Erythroblast (primary cell): ENCODE data around the gene NELL1.

Experiments
- DNase-seq, 2 experiments: peaks; one replicate each; lab custom pipeline; 2025; lab: John Stamatoyannopoulos, UW
- GATA1 ChIP-seq: IDR thresholded peaks from 2 replicates; pipeline ENCODE4 v1.6.1; 2011; ENCODE audit warnings: low read depth, mild to moderate bottlenecking, control low read depth, low read length, moderate library complexity
- POLR2A ChIP-seq: IDR thresholded peaks from 2 replicates; pipeline ENCODE4 v1.6.1; 2011; ENCODE audit warnings: mild to moderate bottlenecking, low read length

Gene NELL1

GRCh38 chr11:21541187-21541751 is 871.9 kb downstream of the NELL1 start:
- TF ChIP-seq GATA1 (no peak), POLR2A (no peak)
- DNase-seq: no peak

GRCh38 chr11:21543901-21544300 is 874.5 kb downstream of the NELL1 start:
- no peak for DNase-seq
- TF ChIP-seq POLR2A (no peak), GATA1 (no peak)

GRCh38 chr11:21545699-21546098 is 876.3 kb downstream of the NELL1 start:
- TF ChIP-seq POLR2A (no peak), GATA1 (no peak)
- no peak for DNase-seq

GRCh38 chr11:21546703-21547102 is 877.3 kb downstream of the NELL1 start:
- DNase-seq: no peak
- no peak for TF ChIP-seq POLR2A
- TF ChIP-seq GATA1: no peak

DNA sequence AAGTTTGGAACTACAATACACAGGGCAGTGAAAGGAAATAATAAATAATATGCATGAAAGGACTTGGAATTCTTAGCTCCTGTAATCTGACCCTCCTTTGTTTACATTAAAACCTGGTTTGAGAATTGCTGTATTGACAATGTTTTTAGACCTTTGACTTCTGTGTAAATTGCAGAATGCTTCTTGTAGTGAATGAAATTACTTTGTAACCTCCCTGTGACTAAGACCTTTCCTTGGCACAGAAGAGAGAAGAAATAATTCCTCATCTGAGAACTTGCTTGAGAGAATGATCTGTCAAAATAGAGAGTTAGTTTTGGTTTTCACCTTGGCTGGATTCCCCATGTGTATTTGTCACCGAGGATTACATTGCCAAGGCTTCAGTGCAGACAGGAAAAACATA is 883.5 kb downstream of the NELL1 start:
- no peak for DNase-seq
- TF ChIP-seq GATA1: no peak
- no peak for TF ChIP-seq POLR2A

GRCh38 chr11:21553795-21554194 is 884.4 kb downstream of the NELL1 start:
- no peak for TF ChIP-seq GATA1
- TF ChIP-seq POLR2A: no peak
- DNase-seq: no peak

- TF ChIP-seq GATA1: no peak
- no peak for TF ChIP-seq POLR2A
- DNase-seq: no peak
These were observed 884.9 kb downstream of the NELL1 start for GRCh38 chr11:21554284-21554683.

DNA sequence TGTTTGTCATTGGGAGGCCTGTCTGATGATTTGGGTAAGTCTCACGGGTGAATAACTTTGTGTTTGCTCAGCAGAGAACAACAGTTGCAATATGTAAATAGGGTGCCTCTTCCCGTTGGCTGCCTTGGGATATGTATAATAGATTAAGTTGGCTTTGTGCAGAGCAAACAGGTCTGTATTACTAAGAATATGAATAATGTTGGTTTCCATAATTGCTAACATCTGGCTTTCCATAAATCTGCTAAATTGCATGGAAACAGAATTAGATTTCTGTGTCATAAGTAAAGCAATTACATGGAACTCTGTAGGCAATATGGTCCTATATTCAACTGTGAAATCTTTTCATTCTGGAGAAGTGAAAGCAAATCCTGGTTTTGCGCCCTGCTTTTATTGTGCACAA is 887.5 kb downstream of the NELL1 start:
- no peak for DNase-seq
- TF ChIP-seq POLR2A: no peak
- TF ChIP-seq GATA1: no peak

DNA sequence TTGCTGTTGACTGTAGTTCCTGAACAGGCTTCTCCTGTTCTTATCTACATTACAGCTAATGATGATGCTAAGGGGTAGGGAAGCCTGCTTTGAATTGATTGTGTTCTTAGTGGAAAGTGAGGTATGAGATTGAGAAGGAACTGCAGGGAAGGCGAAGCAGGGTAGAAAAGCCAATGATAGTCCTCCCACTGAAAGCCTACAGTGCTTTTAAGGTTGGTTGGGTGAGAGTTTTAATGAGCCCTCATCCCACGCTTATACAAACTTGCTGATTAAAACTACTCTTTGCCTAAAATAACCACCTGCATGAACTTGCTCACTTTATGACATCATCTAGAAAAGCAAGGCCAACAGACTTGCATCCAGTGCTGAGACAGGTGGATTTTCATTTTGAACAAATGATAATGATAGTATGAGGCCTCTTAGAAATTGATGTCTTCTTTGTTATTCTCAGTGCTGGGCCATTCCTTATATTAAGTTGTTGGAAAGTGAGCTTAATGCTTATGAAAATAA is 891.1 kb downstream of the NELL1 start:
- no peak for DNase-seq
- TF ChIP-seq GATA1 (no peak), POLR2A (no peak)

DNA sequence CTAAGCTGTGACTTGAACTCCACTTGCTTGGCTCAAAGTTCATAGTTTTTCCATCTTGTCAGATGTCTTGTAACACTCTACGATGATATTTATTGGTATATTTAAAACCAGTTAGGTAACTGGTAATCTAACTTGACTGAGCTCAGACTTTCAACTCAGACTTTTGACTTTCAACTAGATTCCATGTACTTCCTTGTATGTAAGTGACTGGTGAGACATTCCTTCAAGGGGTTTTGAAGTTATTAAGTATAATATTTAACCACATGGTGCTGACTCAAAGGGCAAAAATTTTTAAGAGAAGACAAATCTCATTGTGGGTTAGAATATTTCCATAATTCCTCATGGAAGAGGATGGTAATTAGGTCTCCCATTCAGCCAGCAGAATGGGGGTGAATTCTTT is 892.2 kb downstream of the NELL1 start:
- TF ChIP-seq GATA1 (no peak), POLR2A (no peak)
- no peak for DNase-seq

DNA sequence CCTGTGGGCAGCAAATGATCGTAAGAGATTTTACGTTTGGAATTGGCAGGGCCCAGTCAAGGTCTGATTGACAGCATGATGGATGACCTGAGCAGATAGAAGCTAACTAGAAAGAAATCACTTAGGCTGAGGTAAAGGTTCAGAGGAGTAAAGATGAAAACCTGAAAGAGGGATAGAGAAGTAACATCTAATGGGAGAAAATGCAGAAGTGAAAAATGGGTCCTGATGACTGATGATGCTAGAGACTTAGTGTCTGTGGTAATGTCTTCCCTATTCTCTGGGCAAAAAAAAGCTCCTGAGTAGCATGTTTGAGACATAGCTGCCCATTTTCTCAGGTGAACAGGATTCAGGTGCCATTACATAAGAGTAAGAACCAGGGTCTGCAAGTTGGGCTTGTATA is 894.7 kb downstream of the NELL1 start:
- TF ChIP-seq GATA1: no peak
- no peak for TF ChIP-seq POLR2A

DNA sequence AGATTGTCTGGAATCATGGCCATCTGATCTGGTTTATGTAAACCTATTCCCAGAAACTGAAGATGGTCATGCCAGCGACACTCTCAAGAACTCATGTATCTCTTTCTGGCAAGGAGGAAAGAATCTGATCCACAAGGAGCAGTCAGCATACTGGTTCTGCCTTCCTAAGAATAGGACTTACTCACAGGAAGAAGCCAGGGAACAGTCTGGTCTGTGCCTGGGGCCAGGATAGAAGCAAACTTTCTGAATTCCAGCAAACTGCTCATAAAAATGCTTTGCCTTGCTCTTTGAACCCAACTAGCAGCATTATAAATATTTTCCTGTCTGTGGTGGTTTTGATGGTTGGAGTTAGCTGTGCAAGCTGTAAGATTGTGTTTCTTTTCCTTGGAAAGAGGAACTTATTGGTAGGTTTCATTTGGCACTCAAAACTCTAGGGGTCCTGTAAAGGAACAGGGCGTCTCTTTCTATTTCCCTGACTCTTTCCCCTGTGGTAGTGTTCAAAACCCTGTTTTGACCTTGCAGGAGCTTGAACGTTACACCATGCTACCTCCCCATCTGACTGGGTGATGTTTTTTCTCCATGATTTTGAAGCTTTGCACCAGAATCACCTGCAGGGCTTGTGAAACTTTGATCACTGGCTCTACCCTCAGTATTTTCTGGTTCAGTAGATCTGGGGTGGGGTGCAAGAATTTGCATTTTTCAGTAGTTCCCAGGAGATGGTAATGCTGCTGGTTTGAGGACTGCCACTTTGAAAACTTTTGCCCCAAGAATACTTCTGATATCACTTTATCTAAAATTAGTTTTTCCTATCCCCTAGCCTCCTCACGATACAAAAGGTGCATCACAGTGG is 895.7 kb downstream of the NELL1 start:
- TF ChIP-seq POLR2A: no peak
- no peak for TF ChIP-seq GATA1
- DNase-seq: no peak

More for the DNA sequence above, 894.7 kb downstream of the NELL1 start:
- DNase-seq: no peak

GRCh38 chr11:21566521-21567117 is 897.2 kb downstream of the NELL1 start:
- no peak for DNase-seq
- TF ChIP-seq POLR2A (no peak), GATA1 (no peak)
